ENCODE measurements around the gene DCHS2.

The DCHS2 gene

GRCh38 chr4:154186035-154186434 is 305.6 kb downstream of the DCHS2 start:
- no peak for DNase-seq

- no peak for DNase-seq
These were observed 307.4 kb downstream of the DCHS2 start for GRCh38 chr4:154184238-154184637.

- DNase-seq, result no peak
These were observed 308.3 kb downstream of the DCHS2 start for GRCh38 chr4:154183264-154183663.

Data from NCI-H1694 (cell line).